HTR-8/SVneo (cell line): ENCODE data around the gene KAT6B.
"Not testable (repeated sequence)": the region's sequence is repeated elsewhere in the genome, so short reads cannot be mapped to it uniquely, and the experiment has no call there.

Source experiments
- DNase-seq: peaks from one replicate; pipeline ENCODE4 v3.0.0; 2011; ENCODE audit warnings: low spot score, mixed read lengths; ENCODE audit not compliant: insufficient read length
- FAIRE-seq: peaks from 2 replicates; lab custom pipeline; 2011; peaks lifted over from hg19 to GRCh38; lab: Jason Lieb, UNC

The KAT6B gene

GRCh38 chr10:74826142-74827044 lies at the start of gene KAT6B:
Gene KAT6B, plus strand, starts transcription at chr10:74826600. Its CDS starts 16,258 bp downstream, at chr10:74842858.
- DNase-seq = peak; percentile 99
- peak; percentile 96 for FAIRE-seq

- DNase-seq = no peak
Measured at GRCh38 chr10:74778436-74779094, 47.8 kb upstream of the KAT6B start.

DNA sequence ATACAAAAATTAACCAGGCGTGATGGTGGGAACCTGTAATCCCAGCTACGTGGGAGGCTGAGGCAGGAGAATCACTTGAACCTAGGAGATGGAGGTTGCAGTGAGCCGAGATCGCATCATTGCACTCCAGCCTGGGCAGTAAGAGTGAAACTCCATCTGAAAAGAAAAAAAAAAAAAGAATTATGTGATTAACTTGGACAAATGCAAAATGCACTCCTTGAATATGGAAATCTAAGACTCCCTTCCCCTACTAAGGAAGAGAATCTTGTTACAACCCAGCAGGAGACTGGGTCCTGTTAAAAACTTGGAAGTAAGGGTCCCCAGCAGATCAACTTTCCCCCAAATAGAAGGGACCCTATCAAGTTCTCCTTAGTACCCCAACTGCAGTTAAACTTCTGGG lies 44.5 kb upstream of the KAT6B start:
- not testable (repeated sequence) for FAIRE-seq, DNase-seq

More at GRCh38 chr10:74778436-74779094, 47.8 kb upstream of the KAT6B start:
- FAIRE-seq = no peak

DNA sequence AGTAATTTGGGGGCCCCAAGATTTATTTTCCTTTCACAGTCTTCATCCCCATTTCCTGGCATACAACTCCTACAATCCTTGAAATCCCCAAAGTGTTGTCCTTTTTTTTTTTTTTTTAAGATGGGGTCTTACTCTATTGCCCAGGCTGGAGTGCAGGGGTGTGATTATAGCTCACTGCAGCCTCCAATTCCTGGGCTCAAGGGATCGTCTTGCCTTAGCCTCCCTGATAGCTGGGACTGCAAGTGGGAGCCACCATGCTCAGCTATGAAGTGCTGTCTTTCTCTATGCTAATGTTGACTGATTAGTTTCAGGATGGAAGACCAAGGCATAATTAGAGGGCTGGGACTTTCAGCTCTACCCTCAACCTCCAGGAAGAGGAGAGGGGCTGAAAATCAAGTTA lies 41.9 kb upstream of the KAT6B start:
- FAIRE-seq (no peak), DNase-seq (no peak)

DNA sequence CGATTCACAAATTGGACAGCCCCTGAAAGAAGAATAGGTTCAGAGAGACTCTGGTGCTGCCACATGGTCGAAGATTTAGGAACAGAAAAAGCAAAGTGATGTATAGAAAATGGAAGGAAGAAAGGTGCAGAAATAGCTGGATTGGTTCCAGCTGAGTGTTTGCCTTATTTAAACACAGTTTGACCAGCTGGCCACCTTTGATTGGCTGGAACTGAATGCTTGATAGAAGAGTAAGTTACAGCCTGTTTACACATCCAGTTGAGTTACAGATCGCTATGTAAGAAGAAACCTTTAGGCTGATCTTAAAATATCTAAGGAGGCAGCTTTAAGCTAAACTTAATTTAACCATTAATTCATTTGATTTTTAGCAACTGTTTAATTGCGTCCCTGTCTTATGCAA lies 40.3 kb upstream of the KAT6B start:
- FAIRE-seq (no peak), DNase-seq (no peak)

DNA sequence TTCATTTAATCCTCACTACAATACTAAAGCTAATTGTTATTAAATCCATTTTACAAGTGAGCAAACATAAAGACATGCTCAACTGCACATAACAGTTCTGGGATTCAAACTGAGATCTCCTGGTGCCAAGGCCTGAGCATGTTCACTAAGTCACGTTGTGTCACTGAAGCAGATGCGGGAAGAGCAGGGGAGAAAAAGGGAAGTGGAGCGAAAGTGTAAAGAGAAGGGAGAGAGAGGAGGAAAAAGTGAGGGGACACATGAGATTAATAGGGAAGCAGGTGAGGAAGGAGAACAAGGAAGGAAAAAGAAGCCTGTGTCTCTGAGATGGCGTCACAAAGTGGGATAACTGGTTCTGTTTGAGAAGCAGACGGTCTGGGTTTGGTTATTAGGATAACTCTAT lies 38.9 kb upstream of the KAT6B start:
- DNase-seq (no peak), FAIRE-seq (no peak)

GRCh38 chr10:74791979-74792378 lies 34.4 kb upstream of the KAT6B start:
- FAIRE-seq, DNase-seq: not testable (repeated sequence)

- DNase-seq = no peak
- FAIRE-seq = no peak
Measured at GRCh38 chr10:74792726-74793125, 33.7 kb upstream of the KAT6B start.

DNA sequence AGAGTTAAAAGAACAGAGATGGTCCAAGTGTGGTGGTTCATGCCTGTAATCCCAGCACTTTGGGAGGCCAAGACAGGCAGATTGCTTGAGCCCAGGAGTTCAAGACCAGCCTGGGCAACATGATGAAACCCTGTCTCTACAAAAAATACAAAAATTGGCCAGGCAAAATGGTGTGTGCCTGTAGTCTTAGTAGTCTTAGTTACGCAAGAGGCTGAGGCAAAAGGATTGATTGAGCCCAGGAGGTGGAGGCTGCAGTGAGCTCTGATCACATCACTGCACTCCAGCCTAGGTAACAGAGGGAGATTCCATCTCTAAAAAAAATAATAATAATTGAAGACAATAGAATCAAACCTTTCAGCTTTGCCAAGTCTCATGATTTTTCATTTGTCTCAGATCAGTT lies 33.2 kb upstream of the KAT6B start:
- FAIRE-seq, DNase-seq: not testable (repeated sequence)

GRCh38 chr10:74794531-74794930 lies 31.9 kb upstream of the KAT6B start:
- no peak for FAIRE-seq
- no peak for DNase-seq

DNA sequence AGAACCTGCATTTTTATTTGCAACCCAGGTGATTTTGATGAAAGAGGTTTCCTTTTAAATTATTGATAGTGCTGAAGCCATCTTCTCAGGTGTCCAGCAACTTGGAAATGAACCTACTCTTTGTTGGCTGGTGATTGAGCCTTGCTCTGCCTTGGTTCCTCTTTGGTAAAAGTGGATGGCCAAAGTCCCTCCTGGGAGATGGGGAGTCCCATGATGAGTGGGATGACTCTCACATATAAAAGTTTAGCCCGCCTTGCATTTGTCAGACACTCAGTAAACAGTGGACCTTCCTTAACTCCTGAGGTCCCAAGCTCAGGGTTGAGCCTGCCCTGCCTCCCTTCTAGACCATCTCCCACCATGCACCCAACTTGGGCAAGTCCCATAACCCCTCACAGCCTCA lies 28.9 kb upstream of the KAT6B start:
- FAIRE-seq (no peak), DNase-seq (no peak)

GRCh38 chr10:74799721-74800221 lies 26.6 kb upstream of the KAT6B start:
- DNase-seq = no peak
- no peak for FAIRE-seq

- DNase-seq (no peak), FAIRE-seq (no peak)
Measured at GRCh38 chr10:74801447-74801846, 25.0 kb upstream of the KAT6B start.

GRCh38 chr10:74808501-74808900 lies 17.9 kb upstream of the KAT6B start:
- no peak for FAIRE-seq

GRCh38 chr10:74810087-74810486 lies 16.3 kb upstream of the KAT6B start:
- FAIRE-seq = no peak
- DNase-seq = no peak

More at GRCh38 chr10:74808501-74808900, 17.9 kb upstream of the KAT6B start:
- no peak for DNase-seq

- DNase-seq (no peak), FAIRE-seq (no peak)
Measured at GRCh38 chr10:74813381-74814259, 12.8 kb upstream of the KAT6B start.

DNA sequence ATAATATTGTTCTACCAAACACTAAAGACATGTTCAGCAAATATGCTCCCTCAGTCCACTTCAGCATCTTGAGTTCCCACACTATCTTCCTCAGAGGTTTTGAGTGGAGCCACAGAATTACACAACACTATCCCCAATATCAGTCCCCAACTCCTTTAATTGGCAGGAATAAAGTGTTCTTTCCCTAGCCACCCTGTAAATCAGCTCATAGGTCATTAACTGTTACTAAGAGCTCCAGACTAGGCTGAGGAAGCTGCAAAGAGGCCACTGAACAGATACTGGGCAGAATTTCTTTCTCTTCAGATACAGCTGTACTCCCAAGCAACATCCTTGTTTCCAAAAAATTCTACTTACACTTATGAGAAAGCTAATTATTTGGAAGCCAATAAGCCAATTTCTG lies 11.6 kb upstream of the KAT6B start:
- DNase-seq (no peak), FAIRE-seq (no peak)

- FAIRE-seq (no peak), DNase-seq (peak; percentile 14)
Measured at GRCh38 chr10:74816824-74817498, 9.4 kb upstream of the KAT6B start.

DNA sequence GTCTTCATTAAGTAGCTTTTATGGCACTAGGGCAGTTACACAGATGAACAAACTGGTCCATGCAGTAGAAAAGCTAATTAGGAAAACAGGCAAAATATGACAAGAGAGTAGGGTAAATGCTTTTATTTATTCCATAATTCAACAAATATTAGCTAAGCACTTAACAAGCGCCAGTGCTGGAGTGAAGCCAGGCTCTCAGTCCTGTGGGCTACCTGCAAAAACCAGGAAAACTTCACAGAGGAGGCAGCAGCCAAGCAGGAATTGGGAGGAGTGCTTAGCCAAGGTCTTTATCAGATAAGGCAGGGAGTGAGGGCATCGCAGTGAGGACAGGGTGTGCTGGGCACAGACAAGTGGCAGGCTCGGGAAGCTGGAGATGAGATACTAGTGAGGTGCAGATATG lies 4.9 kb upstream of the KAT6B start:
- FAIRE-seq (no peak), DNase-seq (no peak)

DNA sequence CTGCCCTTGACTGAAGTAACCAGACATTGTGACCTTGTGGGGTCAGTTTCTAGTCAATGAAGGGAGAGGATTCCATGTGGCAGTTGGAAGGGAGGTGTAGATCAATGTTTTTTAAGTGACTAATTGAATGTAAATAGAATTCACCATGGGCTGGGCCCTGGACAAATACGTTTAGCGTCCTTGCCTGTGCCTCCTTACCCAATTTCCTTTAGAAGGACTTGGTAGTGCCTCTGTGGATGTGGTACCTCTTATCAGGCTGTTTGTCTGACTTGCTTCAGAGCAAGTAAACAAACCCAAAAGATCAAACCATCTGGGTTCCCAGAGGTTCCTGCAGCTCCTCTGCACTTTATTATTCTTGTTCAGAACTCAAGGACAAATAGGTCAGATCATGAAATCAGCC lies 4.3 kb upstream of the KAT6B start:
- FAIRE-seq = no peak
- no peak for DNase-seq
